H9 (cell line): ENCODE results near the gene LRP3. TPM values are rescaled to one million over a fixed set of nuclear protein-coding genes. Genes with fewer than 3 reads are reported as not detected.

Source experiments
- DNase-seq: peaks from one replicate; pipeline ENCODE4 v3.0.0-alpha.2; 2017
- H2AFZ ChIP-seq: one replicate; pipeline ENCODE4 v1.6.1; 2013; ENCODE audit warnings: mild to moderate bottlenecking, low read length, control low read depth, moderate library complexity
- H2AK5ac ChIP-seq: 2 replicates; pipeline ENCODE4 v1.6.1; 2013; ENCODE audit warnings: low read length, control low read depth, mixed read lengths; ENCODE audit not compliant: insufficient read length
- H2BK120ac ChIP-seq: one replicate; pipeline ENCODE4 v1.6.1; 2013; ENCODE audit warnings: low read depth, mild to moderate bottlenecking, low read length, control low read depth, inconsistent platforms; ENCODE audit not compliant: poor library complexity, severe bottlenecking
- H2BK12ac ChIP-seq: 2 replicates; pipeline ENCODE4 v1.6.1; 2013; ENCODE audit warnings: low read length, control low read depth, mixed read lengths, low read depth; ENCODE audit not compliant: insufficient read length
- H2BK15ac ChIP-seq: 2 replicates; pipeline ENCODE4 v1.6.1; 2013; ENCODE audit warnings: low read depth, low read length, control low read depth
- H2BK20ac ChIP-seq: one replicate; pipeline ENCODE4 v1.6.1; 2013; ENCODE audit warnings: low read depth, mild to moderate bottlenecking, low read length, control low read depth, inconsistent platforms; ENCODE audit not compliant: poor library complexity, severe bottlenecking
- H2BK5ac ChIP-seq: 2 replicates; pipeline ENCODE4 v1.6.1; 2013; ENCODE audit warnings: low read length, control low read depth, mixed read lengths; ENCODE audit not compliant: insufficient read length
- H3K14ac ChIP-seq: 2 replicates; pipeline ENCODE4 v1.6.1; 2013; ENCODE audit warnings: low read length, control low read depth; ENCODE audit not compliant: insufficient read depth
- H3K18ac ChIP-seq: 2 replicates; pipeline ENCODE4 v1.6.1; 2013; ENCODE audit warnings: low read depth, mild to moderate bottlenecking, mixed read lengths, low read length, control low read depth; ENCODE audit not compliant: insufficient read length
- H3K23ac ChIP-seq: 2 replicates; pipeline ENCODE4 v1.6.1; 2013; ENCODE audit warnings: low read length, control low read depth, mixed read lengths, low read depth; ENCODE audit not compliant: insufficient read length
- H3K23me2 ChIP-seq: 2 replicates; pipeline ENCODE4 v1.6.1; 2013; ENCODE audit warnings: low read depth, mild to moderate bottlenecking, mixed read lengths, low read length, control low read depth; ENCODE audit not compliant: insufficient read length, poor library complexity, severe bottlenecking
- H3K27ac ChIP-seq: 2 replicates; pipeline ENCODE4 v1.5.1; 2013; ENCODE audit warnings: low read length, control low read depth, mixed read lengths, low read depth; ENCODE audit not compliant: insufficient read length
- H3K27me3 ChIP-seq: 2 replicates; pipeline ENCODE4 v1.6.1; 2013; ENCODE audit warnings: low read length, control low read depth, inconsistent platforms; ENCODE audit not compliant: insufficient read depth
- H3K4ac ChIP-seq: 2 replicates; pipeline ENCODE4 v1.6.1; 2013; ENCODE audit warnings: low read depth, mild to moderate bottlenecking, control low read depth, inconsistent platforms, low read length, moderate library complexity
- H3K4me1 ChIP-seq: 2 replicates; pipeline ENCODE4 v1.6.1; 2013; ENCODE audit warnings: low read length, control low read depth, inconsistent platforms; ENCODE audit not compliant: insufficient read depth
- H3K4me2 ChIP-seq: 2 replicates; pipeline ENCODE4 v1.6.1; 2013; ENCODE audit warnings: low read length, control low read depth, mixed read lengths; ENCODE audit not compliant: insufficient read length, insufficient read depth
- H3K56ac ChIP-seq: 2 replicates; pipeline ENCODE4 v1.6.1; 2013; ENCODE audit warnings: low read depth, mild to moderate bottlenecking, mixed read lengths, low read length, control low read depth; ENCODE audit not compliant: insufficient read length
- H3K79me1 ChIP-seq: 2 replicates; pipeline ENCODE4 v1.6.1; 2013; ENCODE audit warnings: low read depth, mild to moderate bottlenecking, moderate library complexity, low read length, control low read depth, inconsistent platforms; ENCODE audit not compliant: insufficient read depth, poor library complexity, severe bottlenecking
- H3K79me2 ChIP-seq: 2 replicates; pipeline ENCODE4 v1.6.1; 2013; ENCODE audit warnings: low read length, control low read depth, inconsistent platforms; ENCODE audit not compliant: insufficient read depth
- H3K9ac ChIP-seq: 2 replicates; pipeline ENCODE4 v1.6.1; 2013; ENCODE audit warnings: low read length, control low read depth, mixed read lengths; ENCODE audit not compliant: insufficient read length; ENCODE audit errors: extremely low read depth
- H3K9me3 ChIP-seq: one replicate; pipeline ENCODE4 v1.6.1; 2013; ENCODE audit warnings: low read depth, low read length, inconsistent platforms; ENCODE audit not compliant: control insufficient read depth
- H3T11ph ChIP-seq: one replicate; pipeline ENCODE4 v1.6.1; 2013; ENCODE audit warnings: mild to moderate bottlenecking, low read length, control low read depth, inconsistent platforms
- H4K20me1 ChIP-seq: one replicate; pipeline ENCODE4 v1.6.1; 2013; ENCODE audit not compliant: control insufficient read depth, insufficient read length, insufficient read depth
- H4K5ac ChIP-seq: 2 replicates; pipeline ENCODE4 v1.6.1; 2013; ENCODE audit warnings: low read depth, mild to moderate bottlenecking, mixed read lengths, low read length, control low read depth; ENCODE audit not compliant: insufficient read length
- H4K8ac ChIP-seq: replicated peaks from 2 replicates; pipeline ENCODE4 v1.6.1; 2013; ENCODE audit warnings: low read length, control low read depth, mixed read lengths, low read depth; ENCODE audit not compliant: insufficient read length
- H4K91ac ChIP-seq: 2 replicates; pipeline ENCODE4 v1.6.1; 2013; ENCODE audit warnings: low read depth, mild to moderate bottlenecking, moderate library complexity, mixed read lengths, low read length, control low read depth; ENCODE audit not compliant: insufficient read length
- H3K27ac Mint-ChIP-seq, 3 experiments: 2 replicates in 2 of 3; 3 replicates in 1 of 3; pipeline ENCODE4 v1.8.0; 2020 to 2021; ENCODE audit warnings: mixed read lengths in 3 of 3, mild to moderate bottlenecking in 1 of 3, moderate library complexity in 1 of 3
- H3K27me3 Mint-ChIP-seq: 2 replicates; pipeline ENCODE4 v1.8.0; 2021; ENCODE audit warnings: low read depth, mild to moderate bottlenecking, moderate library complexity, mixed read lengths
- H3K36me3 Mint-ChIP-seq, 3 experiments: 2 replicates in 2 of 3; 3 replicates in 1 of 3; pipeline ENCODE4 v1.8.0; 2020 to 2021; ENCODE audit warnings: low read depth in 3 of 3, mixed read lengths in 3 of 3; ENCODE audit not compliant: insufficient read depth in 1 of 3
- H3K4me1 Mint-ChIP-seq, 2 experiments: 2 replicates each; pipeline ENCODE4 v1.8.0; 2020; ENCODE audit warnings: mixed read lengths in 2 of 2
- H3K4me3 Mint-ChIP-seq, 2 experiments: 2 replicates in 1 of 2; 3 replicates in 1 of 2; pipeline ENCODE4 v1.8.0; 2020 to 2021; ENCODE audit warnings: mild to moderate bottlenecking in 2 of 2, mixed read lengths in 2 of 2, moderate library complexity in 1 of 2
- H3K9me3 Mint-ChIP-seq, 2 experiments: 2 replicates in 1 of 2; 3 replicates in 1 of 2; pipeline ENCODE4 v1.8.0; 2020; ENCODE audit warnings: mild to moderate bottlenecking in 2 of 2, mixed read lengths in 2 of 2, moderate library complexity in 1 of 2
- WGBS: extraction: QIAGEN DNeasy Blood & Tissue Kit; methylation state at CpG from one replicate; pipeline ENCODE4 v1.1.7; 2013; ENCODE audit warnings: missing lambda C conversion rate, low lambda C conversion rate, mixed read lengths; ENCODE audit not compliant: insufficient read length; ENCODE audit errors: extremely low coverage; 5-methylcytosine and 5-hydroxymethylcytosine counted together
- total RNA-seq: library from RNA; stranded (reverse); gene quantifications from 2 replicates; pipeline ENCODE4 v1.2.1, GENCODE V29; 2021
- TF ChIP-seq, protein P1 (sequence below): fragments of 200-600 bp; sonication (generic); conservative IDR thresholded peaks from 3 replicates; pipeline ENCODE4 v1.8.0; 2021; ENCODE audit warnings: antibody characterized with exemption, mild to moderate bottlenecking

LRP3 gene
- total RNA-seq, 1 experiment from 2014 or later = 29.2 TPM

DNA sequence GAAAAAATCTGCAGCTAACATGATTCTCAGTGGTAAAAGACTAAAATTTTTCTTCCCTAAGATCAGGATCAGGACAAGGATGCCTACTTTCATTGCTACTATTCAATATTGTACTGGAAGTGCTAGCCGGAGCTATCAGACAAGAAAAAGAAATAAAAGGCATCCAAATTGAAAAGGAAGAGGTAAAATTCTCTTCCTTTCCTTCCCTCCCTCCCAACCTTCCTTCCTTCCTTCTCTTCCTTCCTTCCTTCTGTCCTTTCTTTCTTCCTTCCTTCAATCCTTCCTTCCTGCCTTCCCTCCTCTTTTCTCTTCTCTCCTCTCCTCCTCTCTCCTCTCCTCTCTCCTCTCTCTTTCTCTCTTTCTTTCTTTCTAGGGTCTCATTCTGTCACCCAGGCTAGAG lies 26.7 kb upstream of the LRP3 start:
- Histone ChIP-seq H2AK5ac (no peak overlapping the region), H3K14ac (no peak overlapping the region), H4K91ac (no peak overlapping the region), H4K5ac (no peak overlapping the region), H3K56ac (no peak overlapping the region), H3K23me2 (no peaks in the 10 kb centered on the region), H3K9me3 (no peaks in the 10 kb centered on the region), H2BK20ac (no peak overlapping the region), H2BK15ac (no peak overlapping the region), H3K4me2 (no peak overlapping the region), H3K18ac (no peak overlapping the region), H2BK5ac (no peak overlapping the region), H3K79me2 (no peaks in the 10 kb centered on the region), H4K8ac (no peak overlapping the region), H3K9ac (no peak overlapping the region), H3K4ac (no peak overlapping the region), H3K4me1 (no peaks in the 10 kb centered on the region), H3K27ac (no peak overlapping the region), H3T11ph (no peak overlapping the region), H4K20me1 (no peaks in the 10 kb centered on the region), H3K27me3 (no peaks in the 10 kb centered on the region), H3K79me1 (no peaks in the 10 kb centered on the region), H2BK12ac (no peak overlapping the region), H2AFZ (no peak overlapping the region), H3K23ac (no peak overlapping the region), H2BK120ac (no peak overlapping the region)
- H3K9me3 Mint-ChIP-seq = peaks cover 20 to 31% of the 10 kb centered on the region in 2 experiments
- no peak overlapping the region for H3K27ac Mint-ChIP-seq
- peaks cover 1% of the 10 kb centered on the region in 2 experiments for H3K4me1 Mint-ChIP-seq
- peaks cover 4 to 18% (median 13%) of the 10 kb centered on the region in 3 experiments for H3K36me3 Mint-ChIP-seq
- H3K4me3 Mint-ChIP-seq = no peak overlapping the region; a peak in 1 of 5 replicates
- no peaks in the 10 kb centered on the region for H3K27me3 Mint-ChIP-seq
- no CpG with 5 or more reads among the region's 1 CpG for WGBS
- TF ChIP-seq, protein P1, sequence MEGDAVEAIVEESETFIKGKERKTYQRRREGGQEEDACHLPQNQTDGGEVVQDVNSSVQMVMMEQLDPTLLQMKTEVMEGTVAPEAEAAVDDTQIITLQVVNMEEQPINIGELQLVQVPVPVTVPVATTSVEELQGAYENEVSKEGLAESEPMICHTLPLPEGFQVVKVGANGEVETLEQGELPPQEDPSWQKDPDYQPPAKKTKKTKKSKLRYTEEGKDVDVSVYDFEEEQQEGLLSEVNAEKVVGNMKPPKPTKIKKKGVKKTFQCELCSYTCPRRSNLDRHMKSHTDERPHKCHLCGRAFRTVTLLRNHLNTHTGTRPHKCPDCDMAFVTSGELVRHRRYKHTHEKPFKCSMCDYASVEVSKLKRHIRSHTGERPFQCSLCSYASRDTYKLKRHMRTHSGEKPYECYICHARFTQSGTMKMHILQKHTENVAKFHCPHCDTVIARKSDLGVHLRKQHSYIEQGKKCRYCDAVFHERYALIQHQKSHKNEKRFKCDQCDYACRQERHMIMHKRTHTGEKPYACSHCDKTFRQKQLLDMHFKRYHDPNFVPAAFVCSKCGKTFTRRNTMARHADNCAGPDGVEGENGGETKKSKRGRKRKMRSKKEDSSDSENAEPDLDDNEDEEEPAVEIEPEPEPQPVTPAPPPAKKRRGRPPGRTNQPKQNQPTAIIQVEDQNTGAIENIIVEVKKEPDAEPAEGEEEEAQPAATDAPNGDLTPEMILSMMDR = no peak
- no peak for DNase-seq
